Endothelial cell of umbilical vein (primary cell): ENCODE results near the gene CERK. TPM values are rescaled to one million over a fixed set of nuclear protein-coding genes. Genes with fewer than 3 reads are reported as not detected.

Experiments
- BruUV-seq: library from RNA; stranded (reverse); fragments of 400-500 nt; replicated peaks from 2 replicates; lab custom pipeline; 2021; lab: Mats Ljungman, UMichigan
- CTCF ChIA-PET: fragments of 300-600, 350-600 bp; sonication (Branson Sonifier 250); formaldehyde crosslinking; loops from one replicate; lab custom pipeline; 2021; ENCODE audit warnings: antibody characterized with exemption, inconsistent platforms; lab: Charles Lee
- POLR2A ChIA-PET: fragments of 300-600, 350-600 bp; sonication (Branson Sonifier 250); formaldehyde crosslinking; loops from one replicate; lab custom pipeline; 2021; ENCODE audit warnings: antibody characterized with exemption, inconsistent platforms; lab: Charles Lee
- DNase-seq: peaks from one replicate; pipeline ENCODE4 v3.0.0-alpha.2; 2011; ENCODE audit warnings: low read depth, low spot score
- FAIRE-seq: peaks from 2 replicates; lab custom pipeline; 2011; peaks lifted over from hg19 to GRCh38; lab: Jason Lieb, UNC
- H2AFZ ChIP-seq: 2 replicates; pipeline ENCODE4 v1.6.0; 2012; ENCODE audit warnings: low read depth, low read length, control low read depth, inconsistent platforms
- H3K27ac ChIP-seq: 2 replicates; pipeline ENCODE4 v1.5.1; 2011; ENCODE audit warnings: low read depth, mild to moderate bottlenecking, control low read depth, low read length, moderate library complexity; ENCODE audit not compliant: insufficient read depth
- H3K27me3 ChIP-seq, 2 experiments: 2 replicates each; pipeline versions ENCODE4 v1.6.0 to v1.6.1; 2011; ENCODE audit warnings: low read length in 2 of 2, mixed read lengths in 1 of 2; ENCODE audit not compliant: control insufficient read depth in 2 of 2, insufficient read depth in 2 of 2
- H3K36me3 ChIP-seq, 2 experiments: 2 replicates in 1 of 2; 3 replicates in 1 of 2; pipeline ENCODE4 v1.5.1; 2011; ENCODE audit warnings: low read length in 2 of 2, mild to moderate bottlenecking in 1 of 2, moderate library complexity in 1 of 2; ENCODE audit not compliant: control insufficient read depth in 2 of 2, insufficient read depth in 2 of 2; ENCODE audit errors: extremely low read depth in 1 of 2
- H3K4me1 ChIP-seq: 3 replicates; pipeline ENCODE4 v1.5.1; 2011; ENCODE audit warnings: mild to moderate bottlenecking, low read length; ENCODE audit not compliant: control insufficient read depth, insufficient read depth; ENCODE audit errors: extremely low read depth
- H3K4me2 ChIP-seq: 2 replicates; pipeline ENCODE4 v1.6.1; 2011; ENCODE audit warnings: low read length, control low read depth, mixed read lengths; ENCODE audit not compliant: insufficient read depth
- H3K4me3 ChIP-seq, 3 experiments: fragments of 200-600 bp in 1 of 3; sonication (generic), shearing (Covaris generic) in 1 of 3; replicated peaks in 1 of 3; 2 replicates each; pipeline ENCODE4 v1.5.1; 2011 to 2016; ENCODE audit warnings: control low read depth in 3 of 3, low read length in 3 of 3, mild to moderate bottlenecking in 2 of 3, inconsistent platforms in 1 of 3, low read depth in 1 of 3, moderate library complexity in 1 of 3; ENCODE audit not compliant: insufficient read depth in 1 of 3
- H3K79me2 ChIP-seq: 2 replicates; pipeline ENCODE4 v1.6.0; 2012; ENCODE audit warnings: low read length, inconsistent platforms; ENCODE audit not compliant: control insufficient read depth, insufficient read depth
- H3K9ac ChIP-seq: replicated peaks from 2 replicates; pipeline ENCODE3; 2011; ENCODE audit warnings: low read length, control low read depth; ENCODE audit not compliant: insufficient read depth; ENCODE audit errors: extremely low read depth
- H3K9me1 ChIP-seq: replicated peaks from 3 replicates; pipeline ENCODE4 v1.6.0; 2011; ENCODE audit warnings: mild to moderate bottlenecking, low read length; ENCODE audit not compliant: control insufficient read depth, insufficient read depth; ENCODE audit errors: extremely low read depth
- H3K9me3 ChIP-seq: replicated peaks from 2 replicates; pipeline ENCODE4 v1.5.1; 2012; ENCODE audit warnings: low read length, inconsistent platforms; ENCODE audit not compliant: control insufficient read depth, insufficient read depth
- H4K20me1 ChIP-seq: replicated peaks from 2 replicates; pipeline ENCODE3; 2011; ENCODE audit warnings: mild to moderate bottlenecking, low read length; ENCODE audit not compliant: control insufficient read depth, insufficient read depth; ENCODE audit errors: extremely low read depth
- EZH2 ChIP-seq: IDR thresholded peaks from 2 replicates; pipeline ENCODE4 v1.6.1; 2012; ENCODE audit warnings: borderline replicate concordance, low read depth, mild to moderate bottlenecking, moderate library complexity, low read length, inconsistent platforms; ENCODE audit not compliant: severe bottlenecking
- FOS ChIP-seq: IDR thresholded peaks from 2 replicates; pipeline ENCODE4 v1.6.1; 2011; ENCODE audit warnings: mild to moderate bottlenecking, low read length, moderate library complexity, borderline replicate concordance; ENCODE audit not compliant: insufficient read depth
- GATA2 ChIP-seq: IDR thresholded peaks from 2 replicates; pipeline ENCODE4 v1.7.0; 2011; ENCODE audit warnings: low read depth, mild to moderate bottlenecking, moderate library complexity, mixed read lengths, low read length; ENCODE audit not compliant: insufficient read length, insufficient read depth
- JUN ChIP-seq: IDR thresholded peaks from 2 replicates; pipeline ENCODE4 v1.6.1; 2011; ENCODE audit warnings: borderline replicate concordance, low read depth; ENCODE audit not compliant: insufficient read length, insufficient read depth
- MYC ChIP-seq: IDR thresholded peaks from one replicate; pipeline ENCODE4 v1.6.1; 2011; ENCODE audit warnings: mild to moderate bottlenecking, low read depth, low read length
- POLR2A ChIP-seq: IDR thresholded peaks from 2 replicates; pipeline ENCODE4 v1.6.1; 2012; ENCODE audit warnings: low read depth, mild to moderate bottlenecking, control low read depth, low read length
- POLR2AphosphoS5 ChIP-seq: IDR thresholded peaks from 2 replicates; pipeline ENCODE4 v1.6.1; 2012; ENCODE audit warnings: low read depth, mild to moderate bottlenecking, control low read depth, low read length, moderate library complexity; ENCODE audit not compliant: insufficient read depth
- dilution Hi-C: fragments of 300-500 bp; cut with MboI; formaldehyde crosslinking; loops from one replicate; pipeline ENCODE4 v1.15.0; 2019; ENCODE audit warnings: low sequenced_read_pairs; ENCODE audit not compliant: extremely low pct_ligation_motif_present
- intact Hi-C: fragments of 100-400 bp; cut with micrococcal nuclease; formaldehyde crosslinking; loops from one replicate; pipeline ENCODE4 v1.10.0; 2022
- polyA plus RNA-seq, 4 experiments: library from polyadenylated mRNA; depleted of rRNA in 3 of 4; stranded (reverse) in 3 of 4; unstranded in 1 of 4; fragments of >200 nt; gene quantifications; 2 replicates each; pipeline versions ENCODE4 v1.2.1 to v1.2.3, GENCODE V29; 2011 to 2012; ENCODE audit warnings: missing spikeins in 1 of 4
- total RNA-seq: library from RNA; stranded (reverse); gene quantifications from 2 replicates; pipeline ENCODE4 v1.2.3, GENCODE V29; 2021
- TF ChIP-seq, protein P1 (sequence below), 2 donors: IDR thresholded peaks; 1 replicate in 1 of 2; 2 replicates in 1 of 2; pipeline ENCODE4 v1.5.1; 2011; ENCODE audit warnings: low read length in 2 of 2, mild to moderate bottlenecking in 2 of 2, moderate library complexity in 2 of 2, control low read depth in 1 of 2, inconsistent platforms in 1 of 2, low read depth in 1 of 2; ENCODE audit not compliant: insufficient read depth in 1 of 2; ENCODE audit errors: extremely low read depth in 1 of 2
- TF ChIP-seq, protein P2 (sequence below): IDR thresholded peaks from 2 replicates; pipeline ENCODE4 v1.6.1; 2011; ENCODE audit not compliant: insufficient read depth, insufficient read length

CERK gene
- total and polyA plus RNA-seq, 2 donors (not counting 3 experiments of a cell fraction or from before 2014, with no cell fraction given) = 61.1 to 88.0 TPM

DNA sequence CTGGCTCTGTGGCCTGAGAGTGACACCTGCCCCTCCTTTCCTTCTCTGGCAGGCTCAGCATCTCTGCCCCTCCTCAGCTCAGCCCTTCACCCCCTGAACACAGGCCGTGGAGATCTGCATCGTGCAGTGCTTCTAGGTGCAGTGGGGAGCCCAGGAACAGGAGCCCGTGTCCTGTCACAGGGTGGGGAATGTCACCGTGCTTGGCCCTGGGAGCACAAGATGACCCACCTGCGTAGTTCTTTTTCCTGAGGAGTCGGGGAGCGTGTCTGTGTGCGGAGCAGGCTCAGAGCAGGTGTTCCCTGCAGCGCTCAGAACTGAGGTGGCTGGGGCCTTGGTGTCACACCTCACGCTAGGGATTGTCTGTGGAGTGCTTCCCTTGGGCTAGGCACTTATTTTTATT, 35.0 kb upstream of the CERK start:
- no peak overlapping the region for H3K27ac ChIP-seq
- H3K36me3 ChIP-seq = no peaks in the 10 kb centered on the region
- DNase-seq = no peak
- no peaks in the 10 kb centered on the region for H4K20me1 ChIP-seq
- dilution Hi-C loops = no loop called here
- no peaks in the 10 kb centered on the region for H3K9me3 ChIP-seq
- no peak overlapping the region for H3K4me2 ChIP-seq
- TF ChIP-seq POLR2AphosphoS5 = no peak
- TF ChIP-seq EZH2 = no peak
- TF ChIP-seq POLR2A = no peak
- no peak for TF ChIP-seq MYC
- TF ChIP-seq, protein P1, sequence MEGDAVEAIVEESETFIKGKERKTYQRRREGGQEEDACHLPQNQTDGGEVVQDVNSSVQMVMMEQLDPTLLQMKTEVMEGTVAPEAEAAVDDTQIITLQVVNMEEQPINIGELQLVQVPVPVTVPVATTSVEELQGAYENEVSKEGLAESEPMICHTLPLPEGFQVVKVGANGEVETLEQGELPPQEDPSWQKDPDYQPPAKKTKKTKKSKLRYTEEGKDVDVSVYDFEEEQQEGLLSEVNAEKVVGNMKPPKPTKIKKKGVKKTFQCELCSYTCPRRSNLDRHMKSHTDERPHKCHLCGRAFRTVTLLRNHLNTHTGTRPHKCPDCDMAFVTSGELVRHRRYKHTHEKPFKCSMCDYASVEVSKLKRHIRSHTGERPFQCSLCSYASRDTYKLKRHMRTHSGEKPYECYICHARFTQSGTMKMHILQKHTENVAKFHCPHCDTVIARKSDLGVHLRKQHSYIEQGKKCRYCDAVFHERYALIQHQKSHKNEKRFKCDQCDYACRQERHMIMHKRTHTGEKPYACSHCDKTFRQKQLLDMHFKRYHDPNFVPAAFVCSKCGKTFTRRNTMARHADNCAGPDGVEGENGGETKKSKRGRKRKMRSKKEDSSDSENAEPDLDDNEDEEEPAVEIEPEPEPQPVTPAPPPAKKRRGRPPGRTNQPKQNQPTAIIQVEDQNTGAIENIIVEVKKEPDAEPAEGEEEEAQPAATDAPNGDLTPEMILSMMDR (IDR thresholded peaks at IDR 0.05; ENCODE audit: extremely low read depth in 1 of 2, insufficient read depth in 1 of 2, low read depth in 1 of 2, low read length in 2 of 2) = no peak
- TF ChIP-seq GATA2 = no peak
- TF ChIP-seq JUN = no peak
- TF ChIP-seq FOS = no peak
- TF ChIP-seq, protein P2, sequence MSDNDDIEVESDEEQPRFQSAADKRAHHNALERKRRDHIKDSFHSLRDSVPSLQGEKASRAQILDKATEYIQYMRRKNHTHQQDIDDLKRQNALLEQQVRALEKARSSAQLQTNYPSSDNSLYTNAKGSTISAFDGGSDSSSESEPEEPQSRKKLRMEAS = no peak
- H3K4me1 ChIP-seq = peaks cover 18% of the 10 kb centered on the region
- BruUV-seq = no TSS peak
- CTCF ChIA-PET = interaction anchor here (1.4 to 1.5 kb wide), 2 partner anchors 11 to 26 kb away, joined by 4 read pairs; partner anchors contain the start of gene TBC1D22A
- H3K4me3 ChIP-seq = no peak overlapping the region
- H3K9ac ChIP-seq = no peak overlapping the region
- no peak for FAIRE-seq
- H3K9me1 ChIP-seq = no peaks in the 10 kb centered on the region
- no peak overlapping the region for H2AFZ ChIP-seq
- intact Hi-C loops = no loop called here
- H3K79me2 ChIP-seq = peaks cover 44% of the 10 kb centered on the region
- no peaks in the 10 kb centered on the region for H3K27me3 ChIP-seq
- POLR2A ChIA-PET = interaction anchor here (1.7 kb wide), 1 partner anchor 11 kb away, joined by 5 read pairs; the partner anchor contains the start of gene TBC1D22A
